GM10266 (cell line): ENCODE results near the gene AOPEP.

Experiments
- DNase-seq: peaks from one replicate; pipeline ENCODE4 v3.0.0; 2012; ENCODE audit errors: extremely low spot score
- CTCF ChIP-seq: IDR thresholded peaks from 2 replicates; pipeline ENCODE4 v1.5.1; 2012; ENCODE audit warnings: mild to moderate bottlenecking, low read depth; ENCODE audit not compliant: control insufficient read depth, insufficient read depth; ENCODE audit errors: missing control alignments

The AOPEP gene

GRCh38 chr9:95079461-95079860, 353.0 kb downstream of the AOPEP start:
- no peak for DNase-seq
- TF ChIP-seq CTCF = no peak

GRCh38 chr9:95080961-95081647, 354.6 kb downstream of the AOPEP start:
- no peak for TF ChIP-seq CTCF
- no peak for DNase-seq

GRCh38 chr9:95081998-95082397, 355.5 kb downstream of the AOPEP start:
- TF ChIP-seq CTCF = no peak
- no peak for DNase-seq

- no peak for TF ChIP-seq CTCF
- no peak for DNase-seq
Measured at GRCh38 chr9:95082401-95083084, 356.0 kb downstream of the AOPEP start.

- DNase-seq = no peak
- no peak for TF ChIP-seq CTCF
Measured at GRCh38 chr9:95083086-95083768, 356.7 kb downstream of the AOPEP start.

GRCh38 chr9:95084254-95084934, 357.9 kb downstream of the AOPEP start:
- DNase-seq = no peak
- no peak for TF ChIP-seq CTCF
